Endothelial cell of umbilical vein (primary cell): ENCODE results near the gene FHIT.

Experiments used
- POLR2AphosphoS5 ChIP-seq: IDR thresholded peaks from 2 replicates; pipeline ENCODE4 v1.6.1; 2012; ENCODE audit warnings: low read depth, mild to moderate bottlenecking, control low read depth, low read length, moderate library complexity; ENCODE audit not compliant: insufficient read depth
- TF ChIP-seq, protein P1 (sequence below), 2 donors: IDR thresholded peaks; 1 replicate in 1 of 2; 2 replicates in 1 of 2; pipeline ENCODE4 v1.5.1; 2011; ENCODE audit warnings: low read length in 2 of 2, mild to moderate bottlenecking in 2 of 2, moderate library complexity in 2 of 2, control low read depth in 1 of 2, inconsistent platforms in 1 of 2, low read depth in 1 of 2; ENCODE audit not compliant: insufficient read depth in 1 of 2; ENCODE audit errors: extremely low read depth in 1 of 2

DNA sequence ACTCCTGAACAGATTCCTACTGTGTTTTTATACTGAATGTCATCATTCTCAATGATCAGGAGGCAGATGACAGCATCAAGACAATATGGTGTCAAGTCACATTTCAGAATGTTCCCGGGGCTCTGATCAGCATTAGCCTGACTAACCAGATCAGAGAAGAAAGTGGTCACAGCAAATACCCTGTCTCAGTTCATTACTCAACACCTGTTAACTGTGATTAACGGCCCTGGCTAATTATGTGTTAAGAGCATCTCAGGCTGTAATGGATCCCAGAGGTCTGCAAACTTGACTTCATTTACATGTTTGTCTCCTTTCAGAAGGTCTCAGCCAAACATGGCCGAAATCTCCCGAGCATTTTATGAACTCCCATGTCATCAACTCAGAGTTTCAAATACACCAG is 833.7 kb downstream of the FHIT start:
- TF ChIP-seq, protein P1, sequence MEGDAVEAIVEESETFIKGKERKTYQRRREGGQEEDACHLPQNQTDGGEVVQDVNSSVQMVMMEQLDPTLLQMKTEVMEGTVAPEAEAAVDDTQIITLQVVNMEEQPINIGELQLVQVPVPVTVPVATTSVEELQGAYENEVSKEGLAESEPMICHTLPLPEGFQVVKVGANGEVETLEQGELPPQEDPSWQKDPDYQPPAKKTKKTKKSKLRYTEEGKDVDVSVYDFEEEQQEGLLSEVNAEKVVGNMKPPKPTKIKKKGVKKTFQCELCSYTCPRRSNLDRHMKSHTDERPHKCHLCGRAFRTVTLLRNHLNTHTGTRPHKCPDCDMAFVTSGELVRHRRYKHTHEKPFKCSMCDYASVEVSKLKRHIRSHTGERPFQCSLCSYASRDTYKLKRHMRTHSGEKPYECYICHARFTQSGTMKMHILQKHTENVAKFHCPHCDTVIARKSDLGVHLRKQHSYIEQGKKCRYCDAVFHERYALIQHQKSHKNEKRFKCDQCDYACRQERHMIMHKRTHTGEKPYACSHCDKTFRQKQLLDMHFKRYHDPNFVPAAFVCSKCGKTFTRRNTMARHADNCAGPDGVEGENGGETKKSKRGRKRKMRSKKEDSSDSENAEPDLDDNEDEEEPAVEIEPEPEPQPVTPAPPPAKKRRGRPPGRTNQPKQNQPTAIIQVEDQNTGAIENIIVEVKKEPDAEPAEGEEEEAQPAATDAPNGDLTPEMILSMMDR (IDR thresholded peaks at IDR 0.05; ENCODE audit: extremely low read depth in 1 of 2, insufficient read depth in 1 of 2, low read depth in 1 of 2, low read length in 2 of 2): no peak
- no peak for TF ChIP-seq POLR2AphosphoS5
